BE2C (cell line): ENCODE results near the gene KRT2.

Source experiments
- DNase-seq: peaks from one replicate; pipeline ENCODE4 v3.0.0-alpha.2; 2020
- H3K27me3 ChIP-seq: fragments of 250-450 bp; sonication (Bioruptor Pico); 2 replicates; pipeline ENCODE4 v1.5.1; 2020; ENCODE audit warnings: mild to moderate bottlenecking
- H3K36me3 ChIP-seq: fragments of 250-450 bp; sonication (Bioruptor Pico); 2 replicates; pipeline ENCODE4 v1.5.1; 2020; ENCODE audit warnings: mild to moderate bottlenecking
- H3K4me1 ChIP-seq: fragments of 250-450 bp; sonication (Bioruptor Pico); 2 replicates; pipeline ENCODE4 v1.5.1; 2020
- H3K4me3 ChIP-seq: 2 replicates; pipeline ENCODE4 v1.5.1; 2011; ENCODE audit warnings: low read depth, low read length
- H3K9me3 ChIP-seq: fragments of 250-450 bp; sonication (Bioruptor Pico); 2 replicates; pipeline ENCODE4 v1.5.1; 2020
- TF ChIP-seq, protein P1 (sequence below): IDR thresholded peaks from 2 replicates; pipeline ENCODE4 v1.5.1; 2012; ENCODE audit warnings: mild to moderate bottlenecking, low read depth, low read length

KRT2 gene

DNA sequence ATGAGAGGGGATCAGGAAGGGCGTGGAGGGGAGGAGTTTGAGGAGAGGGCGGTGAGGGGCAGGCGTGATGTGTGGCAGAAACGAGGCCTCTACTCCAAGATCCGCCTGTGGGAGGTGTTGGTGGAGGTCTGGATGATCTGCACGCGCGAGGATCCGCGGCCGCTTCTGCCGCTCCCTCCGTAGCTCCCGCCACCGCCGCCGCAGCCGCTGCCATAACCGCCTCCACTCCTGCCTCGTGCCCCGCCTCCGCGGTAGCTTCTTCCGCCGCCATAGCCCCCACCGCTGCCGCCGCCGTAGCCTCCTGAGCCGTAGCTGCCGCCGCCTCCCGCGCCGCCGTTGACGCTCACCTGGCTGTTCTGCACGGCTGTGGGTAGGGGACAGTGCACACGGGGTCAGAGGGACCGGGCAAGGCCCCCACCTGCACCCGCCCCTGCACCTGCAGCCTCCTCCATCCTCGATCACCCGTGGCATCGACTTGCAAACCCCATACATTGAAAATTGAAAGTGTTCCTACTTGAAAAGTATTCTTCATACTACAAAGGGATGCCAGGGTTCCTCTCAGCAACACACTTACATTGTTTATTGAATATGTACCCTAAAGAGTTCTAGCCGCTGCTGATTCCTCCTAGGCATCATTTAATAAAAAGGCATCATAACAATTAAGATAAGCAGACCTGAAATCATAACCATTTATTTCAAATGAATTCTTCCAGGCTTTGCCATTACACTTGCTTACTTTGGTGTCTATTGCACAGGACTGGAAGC, 39.2 kb upstream of the KRT2 start:
- H3K4me1 ChIP-seq: no peaks in the 10 kb centered on the region
- no peaks in the 10 kb centered on the region for H3K9me3 ChIP-seq
- peak overlapping the region; percentile 33 for H3K4me3 ChIP-seq
- TF ChIP-seq, protein P1, sequence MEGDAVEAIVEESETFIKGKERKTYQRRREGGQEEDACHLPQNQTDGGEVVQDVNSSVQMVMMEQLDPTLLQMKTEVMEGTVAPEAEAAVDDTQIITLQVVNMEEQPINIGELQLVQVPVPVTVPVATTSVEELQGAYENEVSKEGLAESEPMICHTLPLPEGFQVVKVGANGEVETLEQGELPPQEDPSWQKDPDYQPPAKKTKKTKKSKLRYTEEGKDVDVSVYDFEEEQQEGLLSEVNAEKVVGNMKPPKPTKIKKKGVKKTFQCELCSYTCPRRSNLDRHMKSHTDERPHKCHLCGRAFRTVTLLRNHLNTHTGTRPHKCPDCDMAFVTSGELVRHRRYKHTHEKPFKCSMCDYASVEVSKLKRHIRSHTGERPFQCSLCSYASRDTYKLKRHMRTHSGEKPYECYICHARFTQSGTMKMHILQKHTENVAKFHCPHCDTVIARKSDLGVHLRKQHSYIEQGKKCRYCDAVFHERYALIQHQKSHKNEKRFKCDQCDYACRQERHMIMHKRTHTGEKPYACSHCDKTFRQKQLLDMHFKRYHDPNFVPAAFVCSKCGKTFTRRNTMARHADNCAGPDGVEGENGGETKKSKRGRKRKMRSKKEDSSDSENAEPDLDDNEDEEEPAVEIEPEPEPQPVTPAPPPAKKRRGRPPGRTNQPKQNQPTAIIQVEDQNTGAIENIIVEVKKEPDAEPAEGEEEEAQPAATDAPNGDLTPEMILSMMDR: no peak
- DNase-seq: peak; percentile 35
- peaks cover 35% of the 10 kb centered on the region for H3K27me3 ChIP-seq
- no peaks in the 10 kb centered on the region for H3K36me3 ChIP-seq

DNA sequence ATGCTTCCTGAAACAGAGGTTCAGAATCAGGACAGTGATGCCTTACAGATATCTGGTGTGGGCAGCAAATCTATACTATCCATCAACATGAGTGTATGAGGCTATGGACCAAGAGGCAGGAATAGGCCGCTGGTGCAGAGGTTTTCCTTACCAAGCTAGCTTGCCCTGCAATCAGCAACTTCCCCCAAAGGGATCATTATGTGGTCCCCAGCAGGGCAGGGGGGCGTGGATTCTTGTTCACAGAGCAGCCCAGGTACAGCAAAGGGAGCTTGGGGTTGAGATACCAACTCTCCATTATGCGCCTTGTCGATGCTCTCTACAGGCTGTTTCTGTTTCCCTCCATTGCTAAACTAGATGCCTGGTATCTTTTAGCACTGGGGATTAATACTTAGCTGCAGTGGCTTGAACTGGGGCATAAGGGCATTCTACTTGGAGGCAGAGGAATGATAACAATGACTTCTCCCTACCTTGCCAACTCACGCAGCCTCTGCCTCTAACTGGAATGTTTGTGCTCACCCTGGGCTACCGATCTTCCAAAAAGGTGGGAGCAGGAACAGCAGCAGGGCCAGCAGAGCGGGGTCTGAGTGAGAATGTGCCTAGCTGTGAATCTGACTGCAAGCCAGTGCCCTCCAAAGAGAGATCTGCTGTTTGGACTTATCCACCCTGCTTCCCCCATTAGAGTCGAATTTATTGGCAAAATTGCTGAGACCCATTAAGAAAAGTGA, 38.5 kb upstream of the KRT2 start:
- H3K27me3 ChIP-seq: peaks cover 43% of the 10 kb centered on the region
- no peaks in the 10 kb centered on the region for H3K4me1 ChIP-seq
- no peaks in the 10 kb centered on the region for H3K36me3 ChIP-seq
- H3K4me3 ChIP-seq: 0 out of 2 replicates have a peak overlapping the region, but pooled peaks have one; percentile 16
- H3K9me3 ChIP-seq: no peaks in the 10 kb centered on the region
- TF ChIP-seq, protein P1: no peak
- DNase-seq: no peak

DNA sequence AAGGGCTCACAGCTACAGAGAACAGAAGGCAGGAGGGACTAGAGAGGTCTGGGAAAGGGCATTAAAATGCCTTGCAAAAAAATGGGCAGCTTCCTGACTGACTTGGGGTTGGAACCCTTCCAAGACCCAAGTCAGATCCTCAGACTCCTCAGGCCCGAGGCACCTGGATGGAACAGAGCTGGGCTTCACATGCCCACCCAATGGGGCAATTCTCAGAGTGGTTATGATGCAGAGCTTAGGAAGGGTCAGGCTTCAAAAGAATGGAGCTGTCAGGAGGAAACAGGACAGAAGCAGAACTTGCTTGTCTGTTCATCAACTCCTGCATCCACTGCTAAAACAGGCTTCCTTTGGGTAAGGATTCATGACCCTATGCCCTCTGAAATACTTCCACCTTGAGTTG, 37.9 kb upstream of the KRT2 start:
- peaks cover 45% of the 10 kb centered on the region for H3K27me3 ChIP-seq
- H3K9me3 ChIP-seq: no peaks in the 10 kb centered on the region
- H3K4me1 ChIP-seq: no peaks in the 10 kb centered on the region
- no peak overlapping the region for H3K4me3 ChIP-seq
- H3K36me3 ChIP-seq: no peaks in the 10 kb centered on the region
- TF ChIP-seq, protein P1: no peak
- DNase-seq: no peak

DNA sequence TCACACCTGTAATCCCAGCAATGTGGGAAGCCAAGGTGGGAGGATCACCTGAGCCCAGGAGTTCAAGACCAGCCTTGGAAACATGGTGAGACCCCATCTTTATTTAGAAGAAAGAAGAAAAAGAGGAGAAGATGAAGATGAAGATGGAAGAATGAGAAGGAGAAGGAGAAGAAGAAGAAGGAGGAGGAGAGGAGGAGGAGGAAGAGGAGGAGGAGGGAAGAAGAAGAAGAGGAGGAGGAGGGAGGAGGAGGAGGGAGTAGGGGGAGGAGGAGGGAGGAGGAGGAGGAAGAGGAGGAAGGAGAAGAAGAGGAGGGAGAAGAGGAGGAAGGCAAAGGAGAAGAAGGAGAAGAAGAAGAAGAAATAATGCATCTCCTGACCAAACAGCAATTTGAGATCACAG, 37.2 kb upstream of the KRT2 start:
- Histone ChIP-seq H3K4me3 (no peak overlapping the region), H3K36me3 (no peaks in the 10 kb centered on the region), H3K27me3 (peaks cover 51% of the 10 kb centered on the region), H3K4me1 (no peaks in the 10 kb centered on the region), H3K9me3 (no peaks in the 10 kb centered on the region)
- no peak for DNase-seq
- TF ChIP-seq, protein P1: no peak

DNA sequence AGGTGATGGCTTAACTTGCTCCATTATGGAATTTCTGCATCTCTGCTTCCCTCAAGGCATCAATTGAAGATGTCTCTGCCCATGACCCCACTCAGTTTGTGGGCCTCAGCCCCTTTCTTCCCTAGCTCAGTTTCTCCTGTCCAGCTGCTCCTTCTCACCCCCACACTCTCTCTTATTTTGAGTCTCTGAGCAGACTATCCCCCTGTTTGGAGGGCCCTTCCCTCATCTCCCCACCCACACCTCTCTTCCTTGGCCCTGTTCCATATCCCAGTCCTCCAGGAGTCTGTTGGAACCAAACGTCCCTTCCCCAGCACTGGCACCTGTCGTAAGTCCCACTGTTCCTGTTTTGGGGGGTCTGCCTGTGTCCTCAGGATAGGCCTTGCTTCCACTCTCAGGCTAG, 36.5 kb upstream of the KRT2 start:
- no peak for DNase-seq
- H3K27me3 ChIP-seq: peaks cover 54% of the 10 kb centered on the region
- TF ChIP-seq, protein P1: no peak

More for the DNA sequence above, 36.5 kb upstream of the KRT2 start:
- Histone ChIP-seq H3K9me3 (no peaks in the 10 kb centered on the region), H3K4me1 (no peaks in the 10 kb centered on the region), H3K4me3 (no peak overlapping the region), H3K36me3 (no peaks in the 10 kb centered on the region)
